Tibial nerve (tissue), 3 donors: ENCODE data around the gene SLMAP.

ENCODE experiments used
- EP300 ChIP-seq, 2 donors: sonication (generic); formaldehyde crosslinking; IDR thresholded peaks; one replicate each; pipeline ENCODE4 v1.6.1; 2017; ENCODE audit warnings: antibody characterized with exemption in 2 of 2, mild to moderate bottlenecking in 1 of 2
- POLR2A ChIP-seq, 2 donors: fragments of 450-650 bp; IDR thresholded peaks; one replicate each; pipeline ENCODE4 v1.6.1; 2017; ENCODE audit warnings: antibody characterized with exemption in 2 of 2, mild to moderate bottlenecking in 2 of 2, moderate library complexity in 2 of 2

DNA sequence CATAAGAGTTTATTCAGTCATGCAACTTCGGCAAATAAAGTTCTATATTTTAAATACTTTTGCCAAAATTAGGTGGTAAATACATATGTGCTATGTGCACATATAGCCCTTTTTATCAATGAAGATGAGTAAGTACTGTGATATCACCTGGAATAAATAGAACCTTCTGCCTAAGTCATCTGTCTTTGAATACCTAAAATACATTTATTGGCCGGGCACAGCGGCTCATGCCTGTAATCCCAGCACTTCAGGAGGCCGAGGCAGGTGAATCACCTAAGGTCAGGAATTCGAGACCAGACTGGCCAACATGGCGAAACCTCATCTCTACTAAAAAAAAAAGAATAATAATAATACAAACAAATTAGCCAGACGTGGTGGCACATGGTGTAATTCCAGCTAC lies 178.3 kb downstream of the SLMAP start:
- TF ChIP-seq EP300 (IDR thresholded peaks at IDR 0.05) (no peak), POLR2A (IDR thresholded peaks at IDR 0.05) (no peak)
